OCI-LY1 (cell line): Measurements from ENCODE around the gene SIRT7.

Experiments
- EZH2 ChIP-seq: fragments of 200-600 bp; sonication (generic), shearing (Covaris generic); IDR thresholded peaks from 2 replicates; pipeline ENCODE4 v1.8.0; 2017; ENCODE audit warnings: borderline replicate concordance, mixed run types, mild to moderate bottlenecking, antibody characterized with exemption, low read length, moderate library complexity, mixed read lengths
- TF ChIP-seq, protein P1 (sequence below): fragments of 200-600 bp; sonication (generic), shearing (Covaris generic); IDR thresholded peaks from 2 replicates; pipeline ENCODE4 v1.5.1; 2017; ENCODE audit warnings: mild to moderate bottlenecking, antibody characterized with exemption, low read length, moderate library complexity, mixed read lengths

DNA sequence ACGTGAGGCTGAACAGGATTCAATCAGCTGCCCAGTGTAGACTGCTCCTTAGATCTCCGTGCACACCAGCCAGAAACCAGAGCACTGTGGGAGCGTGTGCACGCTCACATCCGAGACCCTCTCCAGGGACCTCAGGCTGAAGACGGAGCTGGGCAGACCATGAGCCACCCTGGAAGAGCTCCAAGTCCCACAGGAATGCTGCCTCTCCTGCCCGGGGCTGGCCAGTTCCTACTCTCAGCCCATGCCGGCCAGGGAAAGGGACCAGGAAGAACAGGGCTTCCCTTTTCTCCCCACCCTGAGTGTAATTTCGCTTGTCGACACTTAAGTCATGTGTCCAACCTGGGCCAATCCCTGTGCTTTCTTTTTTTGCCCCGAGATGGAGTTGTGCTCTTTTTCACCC is 33.5 kb downstream of the SIRT7 start:
- TF ChIP-seq, protein P1, sequence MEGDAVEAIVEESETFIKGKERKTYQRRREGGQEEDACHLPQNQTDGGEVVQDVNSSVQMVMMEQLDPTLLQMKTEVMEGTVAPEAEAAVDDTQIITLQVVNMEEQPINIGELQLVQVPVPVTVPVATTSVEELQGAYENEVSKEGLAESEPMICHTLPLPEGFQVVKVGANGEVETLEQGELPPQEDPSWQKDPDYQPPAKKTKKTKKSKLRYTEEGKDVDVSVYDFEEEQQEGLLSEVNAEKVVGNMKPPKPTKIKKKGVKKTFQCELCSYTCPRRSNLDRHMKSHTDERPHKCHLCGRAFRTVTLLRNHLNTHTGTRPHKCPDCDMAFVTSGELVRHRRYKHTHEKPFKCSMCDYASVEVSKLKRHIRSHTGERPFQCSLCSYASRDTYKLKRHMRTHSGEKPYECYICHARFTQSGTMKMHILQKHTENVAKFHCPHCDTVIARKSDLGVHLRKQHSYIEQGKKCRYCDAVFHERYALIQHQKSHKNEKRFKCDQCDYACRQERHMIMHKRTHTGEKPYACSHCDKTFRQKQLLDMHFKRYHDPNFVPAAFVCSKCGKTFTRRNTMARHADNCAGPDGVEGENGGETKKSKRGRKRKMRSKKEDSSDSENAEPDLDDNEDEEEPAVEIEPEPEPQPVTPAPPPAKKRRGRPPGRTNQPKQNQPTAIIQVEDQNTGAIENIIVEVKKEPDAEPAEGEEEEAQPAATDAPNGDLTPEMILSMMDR, result no peak
- no peak for TF ChIP-seq EZH2
